Parathyroid adenoma (tissue), 2 donors: ENCODE measurements around the gene PRDM16.

ENCODE experiments used
- H2AFZ ChIP-seq: fragments of 300-600 bp; sonication (generic); one replicate; pipeline ENCODE4 v1.7.0; 2017; ENCODE audit warnings: antibody characterized with exemption, mild to moderate bottlenecking
- H3K27ac ChIP-seq: fragments of 300-600 bp; sonication (generic); one replicate; pipeline ENCODE4 v1.7.0; 2017
- H3K27me3 ChIP-seq: fragments of 300-600 bp; sonication (generic); one replicate; pipeline ENCODE4 v1.7.0; 2017; ENCODE audit warnings: low read length; ENCODE audit not compliant: control insufficient read depth, insufficient read depth
- H3K36me3 ChIP-seq: fragments of 300-600 bp; sonication (generic); one replicate; pipeline ENCODE4 v1.7.0; 2017; ENCODE audit warnings: low read length; ENCODE audit not compliant: control insufficient read depth, insufficient read depth
- H3K4me1 ChIP-seq: fragments of 300-600 bp; sonication (generic); one replicate; pipeline ENCODE4 v1.7.0; 2017; ENCODE audit warnings: control low read depth
- H3K4me2 ChIP-seq: fragments of 300-600 bp; sonication (generic); one replicate; pipeline ENCODE4 v1.7.0; 2017; ENCODE audit warnings: low read length
- H3K4me3 ChIP-seq: fragments of 300-600 bp; sonication (generic); one replicate; pipeline ENCODE4 v1.7.0; 2017; ENCODE audit warnings: low read depth, low read length
- H3K79me2 ChIP-seq: fragments of 300-600 bp; sonication (generic); one replicate; pipeline ENCODE4 v1.7.0; 2017; ENCODE audit warnings: control low read depth
- H3K9ac ChIP-seq: fragments of 300-600 bp; sonication (generic); one replicate; pipeline ENCODE4 v1.7.0; 2017; ENCODE audit warnings: mild to moderate bottlenecking
- H3K9me3 ChIP-seq: fragments of 300-600 bp; sonication (generic); one replicate; pipeline ENCODE4 v1.7.0; 2017; ENCODE audit warnings: low read length; ENCODE audit not compliant: control insufficient read depth
- TF ChIP-seq, protein P1 (sequence below): fragments of 300-600 bp; sonication (generic); IDR thresholded peaks from one replicate; pipeline ENCODE4 v1.7.0; 2017; ENCODE audit warnings: antibody characterized with exemption, mild to moderate bottlenecking
- donor health status: primary hyperparathyroidism.

The PRDM16 gene

DNA sequence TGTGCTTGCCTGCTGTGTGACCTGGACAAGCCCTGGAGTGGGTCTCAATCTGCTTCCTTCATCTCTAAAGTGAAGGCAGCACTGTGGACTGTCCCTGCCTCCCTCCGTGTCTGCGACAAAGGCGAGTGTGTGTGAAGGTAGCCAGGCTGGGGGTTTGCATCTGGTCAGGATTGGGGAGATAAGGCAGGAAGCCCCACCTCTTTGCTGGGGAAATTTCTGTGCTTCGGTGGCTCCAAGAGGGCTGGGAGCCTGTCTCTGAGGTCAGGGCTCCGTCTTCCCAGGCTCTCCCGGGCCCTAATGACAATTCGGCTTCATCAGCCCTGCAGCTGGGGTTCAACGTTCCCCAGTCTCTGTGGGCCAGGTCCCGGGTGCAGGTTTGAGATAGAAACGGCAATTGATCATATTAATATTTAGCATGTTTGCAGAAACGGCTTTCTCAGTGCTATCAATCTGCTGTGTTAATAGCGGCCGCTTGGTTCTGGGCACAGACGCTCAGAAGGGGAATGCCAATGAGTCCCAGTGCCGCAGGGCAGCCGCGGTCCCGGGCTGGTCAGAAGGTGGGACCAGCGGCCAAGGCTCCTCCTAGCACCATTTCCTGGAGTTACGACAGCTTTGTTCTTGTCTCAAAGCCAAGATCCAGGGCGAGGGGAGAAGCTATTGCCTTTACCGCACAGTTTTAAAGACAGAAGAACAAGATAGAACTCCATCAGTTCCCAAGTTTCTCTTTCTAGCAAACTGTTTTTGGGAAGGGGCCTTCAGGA is 105.7 kb downstream of the PRDM16 start:
- Histone ChIP-seq H3K4me3 (no peak overlapping the region), H3K36me3 (no peaks in the 10 kb centered on the region), H3K27me3 (no peaks in the 10 kb centered on the region), H3K79me2 (no peaks in the 10 kb centered on the region), H3K4me1 (peaks cover 8% of the 10 kb centered on the region), H3K27ac (no peak overlapping the region), H3K9me3 (no peaks in the 10 kb centered on the region), H2AFZ (no peak overlapping the region), H3K9ac (no peak overlapping the region), H3K4me2 (no peak overlapping the region)
- TF ChIP-seq, protein P1, sequence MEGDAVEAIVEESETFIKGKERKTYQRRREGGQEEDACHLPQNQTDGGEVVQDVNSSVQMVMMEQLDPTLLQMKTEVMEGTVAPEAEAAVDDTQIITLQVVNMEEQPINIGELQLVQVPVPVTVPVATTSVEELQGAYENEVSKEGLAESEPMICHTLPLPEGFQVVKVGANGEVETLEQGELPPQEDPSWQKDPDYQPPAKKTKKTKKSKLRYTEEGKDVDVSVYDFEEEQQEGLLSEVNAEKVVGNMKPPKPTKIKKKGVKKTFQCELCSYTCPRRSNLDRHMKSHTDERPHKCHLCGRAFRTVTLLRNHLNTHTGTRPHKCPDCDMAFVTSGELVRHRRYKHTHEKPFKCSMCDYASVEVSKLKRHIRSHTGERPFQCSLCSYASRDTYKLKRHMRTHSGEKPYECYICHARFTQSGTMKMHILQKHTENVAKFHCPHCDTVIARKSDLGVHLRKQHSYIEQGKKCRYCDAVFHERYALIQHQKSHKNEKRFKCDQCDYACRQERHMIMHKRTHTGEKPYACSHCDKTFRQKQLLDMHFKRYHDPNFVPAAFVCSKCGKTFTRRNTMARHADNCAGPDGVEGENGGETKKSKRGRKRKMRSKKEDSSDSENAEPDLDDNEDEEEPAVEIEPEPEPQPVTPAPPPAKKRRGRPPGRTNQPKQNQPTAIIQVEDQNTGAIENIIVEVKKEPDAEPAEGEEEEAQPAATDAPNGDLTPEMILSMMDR: no peak

DNA sequence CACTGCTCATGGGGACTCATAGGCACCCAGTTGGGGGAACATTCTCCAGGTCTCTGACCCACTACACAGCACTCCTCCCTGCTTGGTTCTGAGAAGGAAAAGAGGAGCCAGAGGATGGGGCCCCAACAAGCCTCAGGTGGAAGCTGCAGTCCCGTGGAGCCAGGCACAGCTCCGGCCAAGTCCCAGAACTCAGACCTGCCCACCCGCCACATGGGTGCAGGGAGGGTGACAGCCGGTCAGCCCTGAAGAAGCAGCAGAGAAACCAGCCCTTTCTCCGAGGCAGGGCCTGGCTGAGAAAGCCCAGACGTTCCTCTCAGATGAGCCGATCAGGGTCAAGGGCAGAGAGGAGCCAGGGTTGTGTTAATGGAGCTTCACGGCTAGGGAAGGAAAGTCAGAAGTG is 106.5 kb downstream of the PRDM16 start:
- no peaks in the 10 kb centered on the region for H3K27me3 ChIP-seq
- no peaks in the 10 kb centered on the region for H3K79me2 ChIP-seq
- no peaks in the 10 kb centered on the region for H3K9me3 ChIP-seq
- H2AFZ ChIP-seq: no peak overlapping the region
- H3K9ac ChIP-seq: no peak overlapping the region
- peaks cover 4% of the 10 kb centered on the region for H3K4me1 ChIP-seq
- TF ChIP-seq, protein P1: no peak
- H3K4me3 ChIP-seq: no peak overlapping the region
- no peak overlapping the region for H3K27ac ChIP-seq
- H3K4me2 ChIP-seq: no peak overlapping the region
- no peaks in the 10 kb centered on the region for H3K36me3 ChIP-seq

DNA sequence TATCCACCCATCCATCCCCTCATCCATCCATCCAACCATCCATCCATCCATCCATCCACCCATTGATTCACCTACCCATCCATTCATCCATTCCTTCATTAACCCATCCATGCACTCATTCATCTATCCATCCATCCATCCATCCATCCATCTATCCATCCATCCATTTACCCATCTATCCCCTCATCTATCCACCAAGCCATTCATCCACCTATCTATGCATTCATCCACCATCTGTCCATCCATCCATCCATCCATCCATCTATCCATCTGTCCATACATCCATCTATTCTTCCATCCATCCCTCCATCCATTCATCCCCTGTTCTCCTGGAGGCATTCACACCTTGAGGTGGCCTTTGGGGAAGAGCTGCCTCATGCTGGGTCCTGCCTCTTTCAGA is 107.0 kb downstream of the PRDM16 start:
- Histone ChIP-seq H2AFZ (no peak overlapping the region), H3K9ac (no peak overlapping the region), H3K9me3 (no peaks in the 10 kb centered on the region), H3K36me3 (no peaks in the 10 kb centered on the region), H3K27ac (no peak overlapping the region), H3K27me3 (no peaks in the 10 kb centered on the region), H3K4me3 (no peak overlapping the region), H3K4me1 (no peaks in the 10 kb centered on the region), H3K79me2 (no peaks in the 10 kb centered on the region), H3K4me2 (no peak overlapping the region)
- TF ChIP-seq, protein P1: no peak

DNA sequence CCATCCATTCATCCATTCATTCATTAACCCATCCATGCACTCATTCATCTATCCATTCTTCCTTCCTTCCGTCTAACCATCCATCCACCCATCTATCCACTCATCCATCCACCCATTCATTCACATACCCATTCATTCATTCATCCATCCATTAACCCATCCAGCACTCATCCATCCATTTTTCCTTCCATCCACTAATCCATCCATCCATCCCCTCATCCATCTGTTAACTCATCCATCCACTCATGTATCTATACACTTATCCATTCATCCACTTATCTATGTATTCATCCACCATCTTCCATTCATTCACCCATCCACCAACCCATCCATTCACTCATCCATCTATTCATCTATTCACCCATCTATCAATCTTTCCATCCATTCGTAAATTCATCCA is 107.8 kb downstream of the PRDM16 start:
- no peaks in the 10 kb centered on the region for H3K36me3 ChIP-seq
- H3K9me3 ChIP-seq: no peaks in the 10 kb centered on the region
- no peaks in the 10 kb centered on the region for H3K4me1 ChIP-seq
- no peak overlapping the region for H2AFZ ChIP-seq
- H3K9ac ChIP-seq: no peak overlapping the region
- no peaks in the 10 kb centered on the region for H3K27me3 ChIP-seq
- H3K79me2 ChIP-seq: no peaks in the 10 kb centered on the region
- no peak overlapping the region for H3K4me2 ChIP-seq
- no peak overlapping the region for H3K27ac ChIP-seq
- no peak overlapping the region for H3K4me3 ChIP-seq
- TF ChIP-seq, protein P1: no peak

DNA sequence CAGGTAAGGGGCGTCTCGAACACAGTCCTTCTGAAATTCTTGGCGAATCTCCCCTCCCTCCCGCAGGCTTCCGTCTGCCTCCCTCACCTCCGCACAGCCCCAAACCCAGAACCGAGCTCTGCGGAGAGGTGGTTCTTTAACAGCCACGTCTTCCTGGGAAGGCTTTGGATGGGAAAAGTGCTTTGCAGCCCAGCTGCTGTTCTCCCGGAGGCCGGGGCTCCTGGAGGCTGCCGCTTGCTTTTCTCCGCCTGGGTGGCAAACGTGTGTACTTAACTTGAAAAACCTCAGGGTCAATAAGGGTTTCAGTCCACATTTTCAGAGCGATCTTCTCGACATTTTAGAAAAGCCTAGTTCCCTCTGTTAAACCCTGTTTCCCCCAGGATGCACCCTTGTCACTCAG is 109.3 kb downstream of the PRDM16 start:
- H3K4me3 ChIP-seq: no peak overlapping the region
- H3K4me2 ChIP-seq: no peak overlapping the region
- no peaks in the 10 kb centered on the region for H3K27me3 ChIP-seq
- H3K9ac ChIP-seq: no peak overlapping the region
- no peaks in the 10 kb centered on the region for H3K9me3 ChIP-seq
- TF ChIP-seq, protein P1: no peak
- H3K79me2 ChIP-seq: no peaks in the 10 kb centered on the region
- H2AFZ ChIP-seq: no peak overlapping the region
- H3K36me3 ChIP-seq: no peaks in the 10 kb centered on the region
- no peaks in the 10 kb centered on the region for H3K4me1 ChIP-seq
- H3K27ac ChIP-seq: no peak overlapping the region
